AG10803 (cell line): Measurements from ENCODE around the gene MBP.

Experiments used
- DNase-seq: peaks from one replicate; pipeline ENCODE4 v3.0.0; 2010; ENCODE audit warnings: low read depth
- H3K4me3 ChIP-seq: 2 replicates; pipeline ENCODE4 v1.5.1; 2011; ENCODE audit warnings: mild to moderate bottlenecking, low read length, control low read depth
- CTCF ChIP-seq: conservative IDR thresholded peaks from 2 replicates; pipeline ENCODE4 v1.5.1; 2011; ENCODE audit warnings: mild to moderate bottlenecking, low read length, control low read depth, inconsistent platforms

Gene MBP

DNA sequence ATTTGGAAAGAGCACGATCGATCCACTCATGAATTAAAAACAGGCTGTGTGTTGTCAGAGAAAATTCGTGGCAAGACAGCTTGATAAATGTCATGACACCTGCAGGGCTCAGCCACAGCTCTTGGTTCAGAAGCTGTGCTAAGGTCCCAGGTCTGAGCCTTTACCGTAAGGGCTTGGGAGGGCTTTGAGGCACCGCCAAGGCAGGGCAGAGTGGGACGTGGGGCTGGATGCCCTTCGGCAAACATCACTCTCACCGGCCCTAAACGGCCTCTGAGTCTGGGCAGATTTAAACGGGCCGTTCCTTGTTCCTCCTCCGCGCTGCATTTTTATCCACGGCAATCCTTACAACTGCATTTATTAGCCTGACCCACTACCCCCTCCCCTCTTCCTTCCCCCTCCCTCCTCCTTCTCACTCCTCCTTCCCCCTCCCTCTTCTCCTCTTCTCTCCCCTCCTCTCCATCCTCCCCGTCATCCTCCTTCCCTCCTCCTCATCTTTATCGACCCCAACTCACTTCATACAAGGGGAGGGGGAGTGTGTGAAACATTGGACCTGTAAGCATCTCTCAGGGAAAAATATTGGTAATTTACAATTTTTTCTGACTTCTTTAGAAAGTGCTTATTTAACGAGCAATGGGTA is 33.9 kb downstream of the MBP start:
- DNase-seq, result no peak
- no peak overlapping the region for H3K4me3 ChIP-seq
- TF ChIP-seq CTCF, result no peak

DNA sequence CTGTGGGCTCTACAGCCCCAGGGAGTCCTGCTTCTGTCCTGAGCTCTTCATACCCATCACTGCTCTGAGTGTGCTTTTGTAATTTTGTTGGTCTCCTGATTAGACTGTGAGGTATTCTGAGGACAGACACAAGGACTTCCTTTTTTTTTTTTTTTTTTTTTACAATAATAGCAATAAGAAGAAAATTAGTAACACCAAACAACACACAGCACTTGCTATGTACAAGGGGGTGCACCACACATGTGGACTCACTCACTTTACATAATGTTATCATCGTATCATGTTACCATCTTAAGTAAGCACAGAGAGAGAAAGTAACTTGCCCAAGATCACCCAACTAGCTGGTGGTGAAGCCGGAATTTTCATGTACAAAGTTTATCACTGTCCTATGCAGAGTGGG is 34.6 kb downstream of the MBP start:
- no peak overlapping the region for H3K4me3 ChIP-seq
- DNase-seq, result peak; percentile 44
- no peak for TF ChIP-seq CTCF

GRCh38 chr18:77096936-77097886 is 35.4 kb downstream of the MBP start:
- TF ChIP-seq CTCF, result no peak
- no peak for DNase-seq
- no peak overlapping the region for H3K4me3 ChIP-seq

DNA sequence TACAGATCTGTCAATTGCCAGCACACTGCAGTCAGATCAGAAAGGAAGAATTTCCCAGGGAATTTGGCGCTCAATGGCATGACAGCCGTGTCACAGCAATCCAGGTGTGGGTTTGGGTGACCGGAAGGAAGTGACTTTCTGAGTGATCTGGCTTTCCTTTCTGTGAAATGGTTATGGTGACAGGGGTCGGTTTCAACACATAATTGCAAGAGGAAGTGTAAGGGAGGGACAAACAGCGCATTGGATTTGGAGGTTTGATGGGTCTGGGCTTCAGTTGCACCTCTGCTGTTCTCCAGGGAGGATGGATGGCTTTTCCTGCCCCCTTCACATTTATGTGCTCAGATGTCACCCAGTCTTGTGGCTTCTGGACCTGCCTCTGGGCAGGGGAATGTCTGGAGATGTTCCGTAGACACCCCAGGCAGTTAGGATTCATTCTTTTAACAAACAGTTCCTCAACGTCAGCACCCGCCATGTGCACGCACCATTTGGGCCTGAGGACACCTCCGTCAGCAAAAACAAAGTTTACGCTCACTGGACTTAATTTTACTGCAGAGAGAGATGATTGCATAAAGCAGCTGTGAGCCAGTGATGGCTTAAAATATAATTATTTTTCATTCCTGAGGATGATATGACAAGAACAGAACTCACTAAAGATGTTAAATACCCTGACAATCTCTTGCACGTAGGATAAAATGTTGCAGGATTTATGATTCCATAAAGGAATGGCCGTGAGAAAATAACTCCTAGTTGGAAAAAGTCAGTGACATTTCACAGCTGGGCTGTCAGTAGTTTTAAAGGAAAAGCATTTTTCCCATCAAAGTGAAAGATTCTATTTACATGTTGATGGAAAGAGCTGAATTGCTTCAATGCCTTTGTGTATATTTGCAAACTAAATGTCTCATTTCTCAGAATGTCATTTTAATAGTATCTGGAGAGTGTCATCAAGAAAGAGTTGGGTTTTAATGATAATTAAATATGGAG is 36.9 kb downstream of the MBP start:
- peak; percentile 19 for DNase-seq
- TF ChIP-seq CTCF, result no peak
- no peak overlapping the region for H3K4me3 ChIP-seq

DNA sequence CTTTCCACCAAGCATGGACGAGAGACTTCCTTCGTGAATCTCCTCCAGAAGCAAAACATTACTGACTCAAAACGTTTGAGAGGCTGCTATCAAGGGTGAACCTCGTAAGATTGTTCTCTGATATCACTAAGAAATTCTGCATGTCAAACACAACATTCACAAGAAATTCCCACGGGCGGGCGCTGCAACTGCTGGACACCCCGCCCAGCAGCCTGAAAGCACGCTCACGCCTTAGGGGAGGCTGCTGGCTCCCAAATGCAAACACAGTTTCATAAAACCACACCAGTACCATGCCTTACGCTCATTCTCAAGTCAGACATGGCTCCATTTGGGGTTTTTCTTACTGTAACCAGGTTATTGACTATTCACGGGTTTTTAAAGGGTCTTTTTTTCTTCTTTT is 39.0 kb downstream of the MBP start:
- H3K4me3 ChIP-seq, result no peak overlapping the region
- no peak for TF ChIP-seq CTCF
- no peak for DNase-seq

- DNase-seq, result no peak
- no peak overlapping the region for H3K4me3 ChIP-seq
- TF ChIP-seq CTCF, result no peak
These were observed 39.5 kb downstream of the MBP start for GRCh38 chr18:77093067-77093430.
